ENCODE data around the gene SEMG1.

The SEMG1 gene

DNA sequence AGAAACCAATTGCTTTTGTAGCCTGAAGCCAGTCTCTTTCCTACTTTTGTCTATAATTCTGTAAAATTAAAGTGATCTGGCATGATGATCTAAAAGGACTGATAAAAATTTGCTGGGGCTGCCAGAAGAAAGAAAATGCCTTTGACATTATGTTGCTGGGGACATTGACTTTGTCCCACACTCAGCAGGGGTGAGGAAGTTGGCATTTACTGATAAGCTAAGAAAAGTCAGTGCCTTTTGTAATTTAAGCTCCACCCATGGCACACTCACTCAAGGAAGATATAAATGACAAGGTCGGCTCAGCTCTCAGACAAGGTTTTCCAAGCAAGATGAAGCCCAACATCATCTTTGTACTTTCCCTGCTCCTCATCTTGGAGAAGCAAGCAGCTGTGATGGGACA, at the start of gene SEMG1:
Gene SEMG1 (plus strand): TSS at position 309 of the 400 bp plus-strand sequence. CDS start 21 bp downstream, at position 330.
- no peak for DNase-seq (ENCODE audit: low spot score)

DNA sequence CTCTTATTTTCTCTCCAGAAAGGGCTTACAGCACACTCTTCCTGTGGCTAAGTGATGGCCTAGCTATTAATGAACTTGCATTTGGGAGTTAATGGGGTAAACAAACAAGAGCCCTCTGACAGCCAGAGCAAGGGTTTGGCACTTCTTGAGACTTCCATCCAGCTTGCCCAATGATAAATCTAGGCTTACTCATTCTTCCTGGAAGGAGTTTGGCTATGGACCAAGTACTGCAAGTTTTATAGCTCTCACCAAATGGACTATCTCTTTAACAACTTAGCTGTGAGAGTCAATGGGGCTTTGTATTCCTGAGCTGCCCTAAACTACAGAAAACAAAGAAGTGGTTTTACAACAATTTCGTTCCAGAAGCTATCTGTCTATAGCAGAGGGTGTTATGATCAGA, 48.9 kb upstream of the SEMG1 start:
- DNase-seq (ENCODE audit: low spot score): no peak

DNA sequence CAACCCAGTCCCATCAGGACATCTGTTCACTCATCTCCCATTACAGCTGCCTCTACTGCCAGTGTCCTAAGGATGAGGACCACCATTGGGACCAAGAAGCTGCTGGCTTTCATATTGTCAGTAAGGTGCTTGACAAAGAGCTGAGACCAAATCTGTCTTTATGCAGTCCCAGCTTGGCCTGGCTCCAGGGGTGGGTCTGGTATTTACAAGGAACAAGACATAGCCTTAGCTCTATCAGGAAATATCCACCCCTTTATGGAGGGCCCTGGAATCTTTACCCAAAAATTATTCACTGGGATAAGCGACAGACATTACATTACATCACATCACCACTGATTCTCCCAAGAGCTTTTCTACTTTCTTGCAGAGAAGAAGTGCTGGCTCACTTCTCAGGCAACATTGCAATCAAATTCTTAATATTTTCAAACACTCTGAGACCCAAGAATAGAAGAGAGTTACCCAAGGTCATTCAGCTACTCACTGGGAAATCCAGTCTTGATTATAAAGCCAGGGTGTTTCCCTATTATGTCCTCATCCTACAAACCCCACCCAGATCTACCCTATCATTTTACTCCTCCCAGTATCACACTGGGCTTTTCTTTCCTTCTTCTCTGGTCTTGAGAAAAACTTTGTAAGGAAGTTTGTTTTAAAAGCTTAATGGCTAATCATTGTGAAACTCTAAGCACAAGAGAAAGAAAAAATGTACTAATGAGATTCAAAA, 43.6 kb upstream of the SEMG1 start:
- no peak for DNase-seq (ENCODE audit: low spot score)

DNA sequence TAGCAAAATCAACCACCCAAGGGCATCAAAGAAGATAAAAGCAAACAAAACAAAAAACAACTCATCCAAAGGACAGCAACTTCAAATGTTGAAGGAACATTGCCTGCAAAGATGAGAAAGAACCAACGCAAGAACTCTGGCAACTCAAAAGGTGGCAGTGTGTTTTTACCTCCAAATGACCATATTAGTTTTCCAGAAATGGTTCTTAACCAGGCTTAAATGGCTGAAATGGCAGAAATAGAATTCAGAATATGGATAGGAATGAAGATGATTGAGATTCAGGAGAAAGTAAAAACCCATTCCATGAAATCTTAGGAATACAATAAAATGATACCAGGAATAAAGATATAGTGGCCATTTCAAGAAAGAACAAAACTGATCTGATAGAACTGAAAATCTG, 41.9 kb upstream of the SEMG1 start:
- DNase-seq (ENCODE audit: low spot score): no peak

DNA sequence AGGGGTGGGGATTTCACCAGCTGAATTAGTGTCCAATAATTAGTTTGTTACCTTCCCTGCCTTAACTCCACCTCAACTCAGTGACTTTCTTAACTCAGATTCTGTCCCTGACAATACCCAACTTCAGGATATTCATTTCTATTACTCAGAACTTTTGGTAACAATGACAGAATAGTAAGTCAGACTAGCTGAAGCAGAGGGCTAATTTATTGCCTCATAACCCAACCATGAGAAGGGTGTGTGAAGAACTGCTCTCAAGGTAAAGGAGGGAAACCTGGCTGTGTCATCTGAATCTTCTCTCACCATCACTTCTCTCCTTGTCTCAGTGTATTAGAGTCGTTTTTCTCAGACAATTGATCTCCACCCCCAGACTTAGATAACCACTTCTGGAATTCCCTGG, 33.3 kb upstream of the SEMG1 start:
- no peak for DNase-seq (ENCODE audit: low spot score)

- no peak for DNase-seq (ENCODE audit: low spot score)
These were observed 32.1 kb upstream of the SEMG1 start, which contains the start of gene PI3 for GRCh38 chr20:45174434-45175364. TSS of gene PI3 (plus strand) at chr20:45174902. CDS start at chr20:45174923, 21 bp downstream.

DNA sequence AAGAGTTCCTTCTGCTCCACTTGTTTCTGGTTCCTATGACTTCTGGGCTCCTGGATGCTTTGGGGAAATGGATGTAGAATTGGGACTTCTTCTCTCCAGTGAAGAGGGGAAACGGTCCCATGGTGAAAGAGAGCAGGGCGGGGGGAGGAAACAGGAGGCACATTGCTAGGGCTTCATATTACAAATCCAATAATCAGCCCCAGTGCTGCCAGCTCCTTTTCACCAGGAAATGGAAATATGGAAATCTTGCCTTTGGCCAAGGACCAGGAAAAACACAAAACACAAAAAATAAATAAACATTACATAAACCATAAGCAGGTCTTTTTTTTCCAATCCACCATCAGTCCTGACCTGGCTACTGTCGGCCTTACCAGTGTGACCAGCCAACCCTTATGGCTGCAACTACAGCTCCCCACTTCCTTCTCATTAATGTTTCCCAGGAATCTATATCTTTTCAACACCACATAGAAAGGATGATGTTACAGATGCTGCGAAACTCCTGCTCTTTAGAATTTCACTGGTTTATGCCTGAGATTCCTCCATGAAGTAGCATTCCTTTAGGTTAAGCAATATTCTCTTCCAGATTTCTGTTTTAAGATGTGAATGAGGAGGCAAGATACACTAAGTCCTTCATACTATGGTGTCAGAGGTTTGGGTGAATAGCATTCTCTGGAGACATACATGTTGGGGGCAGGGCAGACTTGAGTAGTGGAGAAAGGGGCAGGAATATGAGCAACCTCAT, 30.1 kb upstream of the SEMG1 start:
- no peak for DNase-seq (ENCODE audit: low spot score)

DNA sequence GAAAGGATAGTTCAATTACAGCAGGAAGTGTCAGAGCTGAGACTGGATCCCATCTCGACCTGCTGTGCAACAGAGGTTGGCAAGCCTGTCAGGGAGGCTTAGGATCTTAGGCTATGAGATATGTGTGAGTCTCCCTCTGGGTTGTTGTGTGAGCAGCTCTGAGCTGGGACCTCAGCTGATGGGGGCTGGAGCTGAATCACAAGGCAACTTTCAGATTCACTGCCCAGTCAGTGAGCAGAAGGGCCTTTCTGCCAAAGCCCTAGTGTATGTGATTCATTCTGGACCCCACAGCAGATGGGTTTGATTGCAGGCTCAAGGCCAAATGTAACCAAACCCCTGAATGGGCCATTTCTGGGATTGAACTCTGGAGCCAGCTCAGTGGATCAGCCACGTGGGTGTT, 27.7 kb upstream of the SEMG1 start:
- DNase-seq (ENCODE audit: low spot score): no peak

GRCh38 chr20:45181639-45182038, 25.2 kb upstream of the SEMG1 start:
- no peak for DNase-seq (ENCODE audit: low spot score)

- no peak for DNase-seq (ENCODE audit: low spot score)
These were observed 23.7 kb upstream of the SEMG1 start for GRCh38 chr20:45183084-45183483.

DNA sequence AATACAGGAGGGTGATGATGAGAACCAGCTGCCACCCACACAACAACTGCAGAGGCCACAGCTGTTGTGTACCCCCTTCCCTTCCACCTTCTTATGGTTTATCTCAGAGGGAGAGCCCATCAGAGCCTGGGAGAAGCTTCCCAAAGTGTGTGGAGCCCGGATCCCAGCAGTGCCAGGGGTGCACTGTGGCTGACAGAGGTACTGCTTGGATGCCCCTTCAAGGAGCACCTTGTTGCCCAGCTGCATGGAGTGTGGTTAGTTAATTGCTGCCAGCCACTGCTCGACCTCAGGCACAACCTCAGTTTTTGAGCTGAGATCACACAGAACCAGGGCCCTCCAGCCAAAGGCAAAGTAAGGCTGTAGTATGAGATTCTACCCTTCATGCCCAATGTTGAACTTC, 19.1 kb upstream of the SEMG1 start:
- no peak for DNase-seq (ENCODE audit: low spot score)

DNA sequence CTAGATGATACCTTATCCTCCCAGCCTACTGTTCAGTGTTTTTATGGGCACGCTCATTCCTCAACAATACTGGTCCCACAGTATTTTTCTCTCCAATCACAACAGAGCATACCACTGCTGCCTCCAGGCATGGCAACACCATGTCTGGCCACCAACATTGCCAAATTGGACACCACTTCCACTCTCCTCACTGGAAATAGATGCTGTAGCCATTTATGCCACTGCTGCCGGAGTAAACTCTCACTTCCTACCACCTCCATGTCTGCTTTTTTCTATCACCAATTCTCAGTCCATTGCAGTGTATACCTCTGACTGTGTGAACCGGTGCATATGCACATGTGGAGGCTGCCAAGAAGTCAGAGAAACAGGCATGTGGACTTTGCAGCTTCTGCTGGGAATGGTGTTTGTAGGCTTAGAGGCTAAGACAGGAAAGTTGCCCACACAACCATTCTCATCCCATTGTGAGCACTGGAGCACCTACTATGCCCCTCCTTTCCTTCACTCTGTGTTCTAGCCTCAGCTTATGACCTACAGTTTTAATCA, 17.7 kb upstream of the SEMG1 start:
- DNase-seq (ENCODE audit: low spot score): no peak

DNA sequence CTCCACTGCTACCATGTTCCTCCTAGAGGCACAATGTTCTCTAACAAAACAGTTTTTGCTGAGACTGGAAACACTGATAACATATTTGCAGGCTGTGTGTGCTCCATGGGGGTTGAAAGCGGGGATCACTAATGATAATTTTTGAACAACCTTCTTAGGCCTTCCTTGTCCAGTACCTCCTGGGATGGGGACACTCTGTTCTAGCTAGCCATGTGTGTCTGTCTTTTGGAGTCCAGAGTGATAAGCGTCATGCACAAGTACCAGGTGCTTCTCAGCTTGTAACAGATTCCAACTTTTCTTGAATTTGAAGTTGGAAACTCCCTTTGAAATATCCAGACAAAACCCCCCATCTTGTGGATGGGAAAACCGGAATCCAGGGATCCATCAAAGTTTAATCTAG, 17.0 kb upstream of the SEMG1 start:
- DNase-seq (ENCODE audit: low spot score): no peak

GRCh38 chr20:45191926-45192325, 14.9 kb upstream of the SEMG1 start:
- DNase-seq (ENCODE audit: low spot score): no peak

DNA sequence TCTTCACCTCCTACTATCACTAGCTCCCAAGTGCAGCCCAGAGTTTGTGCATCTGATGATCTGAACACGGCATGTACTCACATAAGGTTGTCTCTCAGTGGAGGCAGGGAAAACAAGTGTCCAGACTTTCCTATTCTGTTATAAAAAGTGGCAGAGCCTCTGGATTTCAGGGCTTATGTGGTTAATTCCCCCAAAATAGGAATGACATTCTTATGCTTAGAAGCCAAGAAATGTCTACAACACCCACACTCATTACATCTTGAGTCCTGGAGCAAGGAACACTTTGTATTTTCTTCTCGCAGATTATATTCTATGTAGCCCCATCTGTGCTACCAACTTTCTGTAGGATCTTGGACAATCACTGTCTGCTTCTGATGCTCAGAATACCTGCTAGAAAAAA, 13.5 kb upstream of the SEMG1 start:
- DNase-seq (ENCODE audit: low spot score): no peak

DNA sequence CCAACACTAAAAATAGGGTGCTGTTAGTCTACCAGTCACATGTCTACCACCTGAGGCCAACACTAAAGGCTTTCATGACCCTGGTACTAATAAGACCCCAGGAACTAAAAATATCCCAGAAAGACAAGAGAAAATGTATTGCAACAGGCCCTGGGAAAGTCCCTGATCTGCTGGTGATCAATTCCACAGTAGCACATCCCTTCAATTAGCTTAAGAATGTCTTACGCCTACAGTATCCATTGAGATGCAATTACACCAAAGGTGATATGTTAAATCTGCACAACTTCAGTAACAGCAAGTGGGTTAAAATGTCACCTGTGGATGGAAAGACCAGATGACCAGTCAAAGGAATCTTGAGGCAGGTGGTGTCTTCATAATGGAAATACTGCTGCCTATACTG, 3.1 kb downstream of the SEMG1 start:
- no peak for DNase-seq (ENCODE audit: low spot score)

- DNase-seq (ENCODE audit: low spot score): no peak
These were observed 5.0 kb downstream of the SEMG1 start for GRCh38 chr20:45211569-45212474.

DNA sequence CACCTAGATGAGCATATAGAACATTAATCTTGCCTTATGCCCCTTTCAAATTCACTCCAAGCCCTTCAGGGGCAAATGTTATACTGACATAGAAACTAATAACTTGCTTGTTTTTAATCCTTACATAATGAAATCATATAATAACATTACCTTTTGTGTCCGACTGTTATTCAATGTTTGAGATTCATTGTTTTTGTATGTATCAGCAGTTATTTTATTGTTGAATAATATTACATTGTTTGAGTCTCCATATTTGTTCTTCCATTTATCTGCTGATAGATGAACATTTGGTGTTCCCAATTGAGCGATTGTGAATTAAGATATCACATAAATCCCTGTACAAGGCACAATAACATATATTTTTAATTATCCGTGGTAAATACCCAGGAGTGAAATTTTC, 6.0 kb downstream of the SEMG1 start:
- DNase-seq (ENCODE audit: low spot score): no peak

DNA sequence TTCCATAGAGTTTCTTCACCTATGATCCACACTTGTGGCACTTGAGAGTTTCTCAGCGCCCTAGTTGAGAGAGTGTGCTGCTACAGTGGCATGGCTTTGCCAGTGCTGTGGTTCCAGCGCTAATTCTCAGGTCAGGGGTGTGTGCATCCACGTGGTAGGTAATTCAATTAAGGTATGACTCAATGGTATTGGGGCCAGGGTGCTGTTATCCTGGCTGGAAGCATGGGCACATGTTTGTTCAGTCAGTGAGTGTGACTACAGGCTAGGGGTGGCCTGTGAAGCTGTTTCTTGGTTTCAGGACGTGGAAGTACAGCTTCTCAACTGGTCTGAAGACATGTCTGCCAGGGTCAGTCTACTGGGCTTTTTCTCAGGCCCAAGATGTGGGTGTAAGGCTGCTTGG, 11.3 kb downstream of the SEMG1 start:
- DNase-seq (ENCODE audit: low spot score): no peak

DNA sequence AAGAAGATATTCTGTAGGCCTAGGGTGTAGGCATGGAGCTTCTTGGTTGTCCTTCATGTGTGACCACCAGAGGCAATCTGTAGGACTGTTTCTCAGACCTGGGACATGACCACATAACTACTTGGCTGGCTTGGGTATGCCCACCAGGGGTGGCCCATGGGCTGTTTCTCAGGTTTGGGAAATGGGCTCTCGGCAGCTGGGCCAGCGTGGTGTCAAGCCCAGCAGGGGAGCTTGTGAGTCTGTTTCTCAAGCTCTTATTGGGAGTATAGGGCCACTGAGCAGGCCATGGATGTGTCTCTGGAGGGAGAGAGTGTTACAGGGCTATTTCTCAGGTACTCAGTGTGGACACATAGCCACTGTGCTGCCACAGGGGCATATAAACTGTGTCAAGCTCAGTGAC, 11.8 kb downstream of the SEMG1 start:
- DNase-seq (ENCODE audit: low spot score): no peak

GRCh38 chr20:45221076-45221475, 14.2 kb downstream of the SEMG1 start, which contains the start of gene SEMG2:
TSS of gene SEMG2 (plus strand) at chr20:45221373. CDS start at chr20:45221390, 17 bp downstream.
- no peak for DNase-seq (ENCODE audit: low spot score)

Data from AG08396 (cell line).